Measurements from ENCODE around the gene HEATR5A.
"Not testable (repeated sequence)": the region's sequence is repeated elsewhere in the genome, so short reads cannot be mapped to it uniquely, and the experiment has no call there.

HEATR5A gene

GRCh38 chr14:31278883-31279282, 141.5 kb downstream of the HEATR5A start:
- no peak for DNase-seq

- DNase-seq = no peak
These were observed 143.3 kb downstream of the HEATR5A start for GRCh38 chr14:31277085-31277484.

- DNase-seq = not testable (repeated sequence)
These were observed 143.9 kb downstream of the HEATR5A start for GRCh38 chr14:31276417-31276816.

GRCh38 chr14:31275731-31276130, 144.6 kb downstream of the HEATR5A start:
- no peak for DNase-seq

- DNase-seq = no peak
These were observed 148.7 kb downstream of the HEATR5A start for GRCh38 chr14:31271648-31272047.

DNA sequence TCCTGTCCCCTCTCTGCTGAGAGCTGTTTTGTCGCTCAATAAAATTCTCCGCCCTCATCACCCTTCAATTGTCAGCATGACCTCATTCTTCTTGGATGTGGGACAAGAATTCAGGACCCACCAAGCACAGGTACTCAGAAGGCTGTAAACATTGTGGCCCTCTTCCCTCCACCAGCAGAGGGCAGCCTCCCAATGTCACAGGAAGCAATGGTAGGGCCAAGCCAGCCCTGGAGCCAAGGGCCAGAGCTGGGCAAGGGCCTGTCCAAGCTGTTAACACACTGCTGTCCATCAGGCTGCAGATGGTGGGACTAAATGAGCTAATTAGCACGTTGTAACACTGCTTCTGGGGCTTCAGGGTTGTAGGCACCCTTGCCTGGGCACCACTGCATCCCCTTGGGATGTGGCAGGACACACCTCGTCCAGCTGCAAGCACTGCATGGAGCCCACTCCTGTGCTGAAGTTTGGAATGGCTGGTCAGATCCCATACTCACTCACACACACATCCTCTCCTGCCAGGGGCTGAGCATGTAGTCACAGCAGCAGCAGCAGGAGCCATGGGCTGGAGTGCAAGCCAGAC, 150.1 kb downstream of the HEATR5A start:
- DNase-seq = peak; percentile 54

- no peak for DNase-seq
These were observed 150.6 kb downstream of the HEATR5A start for GRCh38 chr14:31269634-31270195.

- no peak for DNase-seq
These were observed 152.1 kb downstream of the HEATR5A start for GRCh38 chr14:31268216-31268615.

GRCh38 chr14:31266437-31267331, 153.7 kb downstream of the HEATR5A start:
- no peak for DNase-seq

- DNase-seq = no peak
These were observed 154.5 kb downstream of the HEATR5A start for GRCh38 chr14:31265701-31266398.

- no peak for DNase-seq
These were observed 156.7 kb downstream of the HEATR5A start for GRCh38 chr14:31263485-31264133.

DNA sequence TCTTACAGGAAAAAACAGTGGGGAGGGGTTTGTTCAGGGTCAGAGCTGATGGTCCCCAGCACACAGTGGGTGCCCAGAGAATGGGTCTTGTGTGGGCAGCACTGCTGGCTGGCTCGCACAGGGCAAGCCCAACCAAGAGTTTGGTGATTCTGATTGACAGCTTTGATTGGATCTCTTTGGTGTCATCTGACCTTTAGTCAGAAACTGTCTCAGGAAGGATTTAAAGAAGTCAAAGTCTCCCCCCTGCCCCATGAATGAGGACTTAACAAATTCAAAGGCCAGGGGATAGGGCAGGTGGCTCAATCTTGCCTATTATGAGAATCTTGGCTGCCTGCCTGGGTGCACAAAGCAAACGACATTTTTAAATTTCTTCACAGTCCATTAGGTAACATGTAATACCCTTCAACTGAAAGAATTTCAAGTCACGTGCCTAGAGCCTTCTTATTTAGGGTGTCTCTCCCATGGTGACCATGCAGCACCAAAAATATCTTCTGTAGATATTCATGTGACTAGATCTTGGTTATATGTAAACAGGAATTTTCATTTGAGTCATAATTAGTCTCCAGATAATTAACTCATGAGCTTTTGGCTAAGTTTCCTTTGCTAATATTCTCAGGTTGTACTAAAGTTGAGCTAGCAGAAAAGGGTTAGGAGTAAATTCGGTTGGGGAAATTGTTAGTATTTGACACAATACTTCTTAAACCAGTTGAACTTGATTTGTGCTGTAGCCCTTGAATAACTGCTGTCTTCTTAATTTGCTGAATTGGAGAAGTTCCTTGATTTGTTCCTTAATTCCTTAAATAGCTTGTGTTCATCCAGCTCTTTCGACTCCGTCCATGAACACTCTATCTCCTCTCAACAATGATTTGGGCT, 158.3 kb downstream of the HEATR5A start:
- DNase-seq = no peak

DNA sequence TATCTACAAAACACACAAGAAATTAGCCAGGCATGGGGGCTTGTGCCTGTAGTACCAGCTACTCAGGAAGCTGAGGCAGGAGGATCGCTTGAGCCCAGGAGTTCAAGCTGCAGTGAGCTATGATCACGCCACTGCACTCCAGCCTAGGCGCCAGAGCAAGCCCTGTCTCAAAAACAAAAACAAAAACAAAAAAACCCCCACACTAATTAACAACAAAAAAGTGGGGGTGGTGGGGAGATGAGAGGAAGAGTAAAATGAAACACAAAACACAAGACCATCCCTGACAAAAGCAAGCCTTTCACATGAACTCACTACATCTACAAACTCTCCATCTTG, 158.9 kb downstream of the HEATR5A start:
- DNase-seq = no peak

DNA sequence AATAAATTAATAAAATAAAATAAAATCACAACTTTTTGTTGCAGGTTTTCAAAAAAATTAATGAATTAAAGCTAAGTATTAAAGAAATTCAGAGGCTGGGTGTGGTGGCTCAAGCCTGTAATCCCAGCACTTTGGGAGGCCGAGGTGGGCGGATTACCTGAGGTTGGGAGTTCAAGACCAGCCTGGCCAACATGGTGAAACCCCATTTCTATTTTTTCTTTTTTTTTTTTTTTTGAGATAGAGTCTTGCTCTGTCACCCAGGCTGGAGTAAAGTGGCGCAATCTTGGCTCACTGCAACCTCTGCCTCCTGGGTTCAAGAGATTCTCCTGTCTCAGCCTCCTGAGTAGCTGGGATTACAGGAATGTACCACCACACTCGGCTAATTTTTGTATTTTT, 161.3 kb downstream of the HEATR5A start:
- not testable (repeated sequence) for DNase-seq

GRCh38 chr14:31258427-31259039, 161.8 kb downstream of the HEATR5A start:
- no peak for DNase-seq

DNA sequence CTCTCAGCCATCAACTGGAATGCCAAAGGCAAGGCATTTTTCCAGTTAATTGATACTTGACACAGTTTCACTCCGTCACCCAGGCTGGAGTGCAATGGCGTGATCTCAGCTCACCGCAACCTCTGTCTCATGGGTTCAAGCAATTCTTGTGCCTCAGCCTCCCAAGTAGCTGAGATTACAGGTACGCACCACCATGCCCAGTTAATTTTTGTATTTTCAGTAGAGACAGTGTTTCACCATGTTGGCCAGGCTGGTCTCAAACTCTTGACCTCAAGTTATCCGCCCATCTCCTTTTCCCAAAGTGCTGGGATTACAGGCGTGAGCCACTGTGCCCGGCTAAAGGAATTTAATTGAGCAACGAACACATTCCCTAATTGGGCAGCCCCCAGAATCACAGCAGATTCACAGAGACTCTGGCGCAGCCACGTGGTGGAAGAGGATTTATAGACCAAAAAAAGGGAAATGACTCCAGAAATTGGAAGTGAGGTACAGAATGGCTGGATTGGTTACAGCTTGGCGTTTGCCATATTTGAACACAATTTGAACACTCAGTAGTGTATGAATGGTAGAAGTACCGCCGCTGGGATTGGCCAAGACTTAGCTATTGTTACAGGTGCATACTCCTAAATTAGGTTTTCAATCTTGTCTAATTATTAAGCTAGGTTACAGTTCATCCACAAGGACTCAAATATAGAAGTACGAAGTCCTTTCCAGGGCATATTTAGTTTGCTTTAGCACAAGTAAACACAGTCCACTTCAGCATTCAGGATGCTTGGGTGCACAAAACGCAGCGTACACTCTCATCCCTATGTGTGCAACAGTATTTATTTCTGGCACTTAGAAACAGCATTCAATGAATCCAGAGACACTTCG, 162.6 kb downstream of the HEATR5A start:
- not testable (repeated sequence) for DNase-seq

DNA sequence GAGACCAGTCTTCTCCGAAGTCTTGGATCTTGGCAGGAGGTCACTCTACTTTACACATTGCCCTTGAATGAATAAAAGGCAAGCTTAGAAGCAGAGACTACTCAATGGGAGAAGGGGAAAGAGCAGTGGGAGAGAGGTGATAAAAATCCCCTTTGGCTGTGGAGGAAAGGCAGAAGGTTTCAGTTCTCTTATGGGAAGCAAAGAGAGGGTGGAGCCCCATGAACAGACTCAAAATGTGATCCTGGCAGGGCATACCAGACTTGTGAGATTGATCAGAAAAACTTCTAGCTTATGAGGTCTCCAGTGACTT, 163.2 kb downstream of the HEATR5A start:
- DNase-seq = no peak

- DNase-seq = no peak
These were observed 163.7 kb downstream of the HEATR5A start for GRCh38 chr14:31256534-31257243.

- not testable (repeated sequence) for DNase-seq
These were observed 164.4 kb downstream of the HEATR5A start for GRCh38 chr14:31255918-31256317.

GRCh38 chr14:31255286-31255685, 165.1 kb downstream of the HEATR5A start:
- DNase-seq = no peak

Measured in stimulated activated CD8-positive, alpha-beta memory T cell treated with anti-CD3 and anti-CD28 coated beads, Interleukin-4, amount 100 ng/mL, for 48 hours (primary cell).